ENCODE measurements around the gene SCN5A.

Gene SCN5A

DNA sequence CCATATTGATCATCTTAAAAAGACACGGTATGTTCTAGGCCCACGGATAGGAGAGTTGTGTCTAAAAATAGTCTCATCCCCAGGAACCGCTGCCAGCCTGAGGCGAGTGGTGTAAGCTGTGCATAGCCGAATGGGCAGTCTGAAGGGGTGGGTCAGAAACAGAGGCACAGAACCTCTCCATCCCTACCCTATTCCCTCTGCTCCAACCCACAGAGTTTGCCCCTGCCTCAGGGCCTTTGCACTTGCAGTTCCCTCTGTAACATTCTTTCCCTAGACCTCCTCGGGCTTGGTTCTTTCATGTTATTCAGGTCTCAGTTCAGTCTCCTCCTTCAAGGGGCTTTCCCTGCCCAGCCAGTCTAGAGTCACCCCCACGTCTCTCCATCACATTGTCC is 4.8 kb downstream of the SCN5A start:
- TF ChIP-seq OSR1 (CRISPR knock-in tag; IDR thresholded peaks at IDR 0.05) (no peak), RARB (CRISPR knock-in tag; IDR thresholded peaks at IDR 0.05) (no peak), SNAI2 (CRISPR knock-in tag; IDR thresholded peaks at IDR 0.05) (no peak), TOX (CRISPR knock-in tag; IDR thresholded peaks at IDR 0.05; ENCODE audit: borderline replicate concordance) (no peak)
- no peak for ATAC-seq

DNA sequence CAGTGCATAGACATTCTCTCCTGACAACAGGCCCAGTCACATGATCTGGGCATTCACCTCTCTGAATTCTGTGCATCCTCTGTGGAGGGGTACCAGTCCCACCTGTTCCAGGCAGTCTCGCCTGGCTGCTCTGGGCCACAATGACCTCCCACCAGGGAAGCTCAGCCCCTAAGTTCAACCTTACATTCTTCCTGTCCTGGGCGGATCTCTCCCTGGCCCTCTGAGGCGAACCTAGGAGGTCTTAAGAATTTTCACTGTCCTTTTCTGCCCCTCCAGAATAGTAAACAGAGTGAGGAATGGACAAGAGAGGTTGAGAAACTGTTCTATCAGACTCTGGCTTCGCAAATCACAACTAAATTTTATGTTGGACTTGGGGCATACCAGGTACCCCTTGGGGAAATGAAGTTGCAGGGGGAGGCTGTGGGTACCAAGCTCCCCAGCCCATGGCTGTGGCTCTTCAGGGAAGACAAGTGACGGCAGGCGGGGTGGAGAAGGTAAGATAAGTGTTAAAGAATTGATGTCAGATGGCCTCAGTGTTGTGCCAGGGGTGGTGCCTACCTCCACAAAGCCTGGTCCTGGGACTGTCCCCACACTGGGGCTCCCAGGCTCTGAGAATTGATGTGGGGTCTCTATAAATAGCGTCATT is 5.3 kb downstream of the SCN5A start:
- no peak for ATAC-seq

DNA sequence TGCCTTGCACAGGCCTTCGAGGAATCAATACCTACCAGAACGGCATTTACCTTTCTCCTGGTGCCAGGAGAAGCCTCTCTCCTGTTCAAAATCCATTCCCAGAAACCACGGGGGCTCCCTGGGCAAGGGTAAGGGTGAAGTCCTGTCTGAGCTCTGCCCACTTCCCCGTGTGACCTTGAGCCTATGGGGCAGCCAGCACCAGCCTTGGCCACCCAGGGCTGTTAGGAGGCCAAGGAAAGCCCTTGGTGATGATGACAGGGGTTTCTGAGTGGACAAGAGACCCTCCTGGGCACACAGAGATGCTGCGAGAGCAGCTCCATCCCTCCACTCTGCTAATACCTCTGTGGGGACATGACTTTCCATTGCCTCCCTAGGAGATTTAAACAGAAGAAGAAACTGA is 5.9 kb downstream of the SCN5A start:
- ATAC-seq, result no peak
- TF ChIP-seq ESRRG (CRISPR knock-in tag; IDR thresholded peaks at IDR 0.05) (no peak), RARB (CRISPR knock-in tag; IDR thresholded peaks at IDR 0.05) (no peak), ZFP3 (CRISPR knock-in tag; IDR thresholded peaks at IDR 0.05) (no peak), OSR1 (CRISPR knock-in tag; IDR thresholded peaks at IDR 0.05) (no peak), SNAI2 (CRISPR knock-in tag; IDR thresholded peaks at IDR 0.05) (no peak), ZC3H10 (CRISPR knock-in tag; IDR thresholded peaks at IDR 0.05) (no peak), TCF4 (CRISPR knock-in tag; IDR thresholded peaks at IDR 0.05; ENCODE audit: borderline replicate concordance) (no peak), PPARA (CRISPR knock-in tag; IDR thresholded peaks at IDR 0.05; ENCODE audit: borderline replicate concordance) (no peak), ZNF565 (CRISPR knock-in tag; conservative IDR thresholded peaks at IDR 0.05; ENCODE audit: low read depth) (no peak), BACH2 (CRISPR knock-in tag; IDR thresholded peaks at IDR 0.05; ENCODE audit: borderline replicate concordance) (no peak), ZNF70 (CRISPR knock-in tag; IDR thresholded peaks at IDR 0.05) (no peak), ISL1 (CRISPR knock-in tag; IDR thresholded peaks at IDR 0.05) (no peak), ZNF8 (CRISPR knock-in tag; IDR thresholded peaks at IDR 0.05) (no peak), ZFP30 (CRISPR knock-in tag; IDR thresholded peaks at IDR 0.05) (no peak)
- TF ChIP-seq, protein P1, sequence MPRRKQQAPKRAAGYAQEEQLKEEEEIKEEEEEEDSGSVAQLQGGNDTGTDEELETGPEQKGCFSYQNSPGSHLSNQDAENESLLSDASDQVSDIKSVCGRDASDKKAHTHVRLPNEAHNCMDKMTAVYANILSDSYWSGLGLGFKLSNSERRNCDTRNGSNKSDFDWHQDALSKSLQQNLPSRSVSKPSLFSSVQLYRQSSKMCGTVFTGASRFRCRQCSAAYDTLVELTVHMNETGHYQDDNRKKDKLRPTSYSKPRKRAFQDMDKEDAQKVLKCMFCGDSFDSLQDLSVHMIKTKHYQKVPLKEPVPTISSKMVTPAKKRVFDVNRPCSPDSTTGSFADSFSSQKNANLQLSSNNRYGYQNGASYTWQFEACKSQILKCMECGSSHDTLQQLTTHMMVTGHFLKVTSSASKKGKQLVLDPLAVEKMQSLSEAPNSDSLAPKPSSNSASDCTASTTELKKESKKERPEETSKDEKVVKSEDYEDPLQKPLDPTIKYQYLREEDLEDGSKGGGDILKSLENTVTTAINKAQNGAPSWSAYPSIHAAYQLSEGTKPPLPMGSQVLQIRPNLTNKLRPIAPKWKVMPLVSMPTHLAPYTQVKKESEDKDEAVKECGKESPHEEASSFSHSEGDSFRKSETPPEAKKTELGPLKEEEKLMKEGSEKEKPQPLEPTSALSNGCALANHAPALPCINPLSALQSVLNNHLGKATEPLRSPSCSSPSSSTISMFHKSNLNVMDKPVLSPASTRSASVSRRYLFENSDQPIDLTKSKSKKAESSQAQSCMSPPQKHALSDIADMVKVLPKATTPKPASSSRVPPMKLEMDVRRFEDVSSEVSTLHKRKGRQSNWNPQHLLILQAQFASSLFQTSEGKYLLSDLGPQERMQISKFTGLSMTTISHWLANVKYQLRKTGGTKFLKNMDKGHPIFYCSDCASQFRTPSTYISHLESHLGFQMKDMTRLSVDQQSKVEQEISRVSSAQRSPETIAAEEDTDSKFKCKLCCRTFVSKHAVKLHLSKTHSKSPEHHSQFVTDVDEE (CRISPR knock-in tag; IDR thresholded peaks at IDR 0.05), result no peak
- TF ChIP-seq, protein P2, sequence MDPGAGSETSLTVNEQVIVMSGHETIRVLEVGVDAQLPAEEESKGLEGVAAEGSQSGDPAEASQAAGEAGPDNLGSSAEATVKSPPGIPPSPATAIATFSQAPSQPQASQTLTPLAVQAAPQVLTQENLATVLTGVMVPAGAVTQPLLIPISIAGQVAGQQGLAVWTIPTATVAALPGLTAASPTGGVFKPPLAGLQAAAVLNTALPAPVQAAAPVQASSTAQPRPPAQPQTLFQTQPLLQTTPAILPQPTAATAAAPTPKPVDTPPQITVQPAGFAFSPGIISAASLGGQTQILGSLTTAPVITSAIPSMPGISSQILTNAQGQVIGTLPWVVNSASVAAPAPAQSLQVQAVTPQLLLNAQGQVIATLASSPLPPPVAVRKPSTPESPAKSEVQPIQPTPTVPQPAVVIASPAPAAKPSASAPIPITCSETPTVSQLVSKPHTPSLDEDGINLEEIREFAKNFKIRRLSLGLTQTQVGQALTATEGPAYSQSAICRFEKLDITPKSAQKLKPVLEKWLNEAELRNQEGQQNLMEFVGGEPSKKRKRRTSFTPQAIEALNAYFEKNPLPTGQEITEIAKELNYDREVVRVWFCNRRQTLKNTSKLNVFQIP (CRISPR knock-in tag; IDR thresholded peaks at IDR 0.05; ENCODE audit: borderline replicate concordance, low read depth), result no peak
- TF ChIP-seq, protein P3, sequence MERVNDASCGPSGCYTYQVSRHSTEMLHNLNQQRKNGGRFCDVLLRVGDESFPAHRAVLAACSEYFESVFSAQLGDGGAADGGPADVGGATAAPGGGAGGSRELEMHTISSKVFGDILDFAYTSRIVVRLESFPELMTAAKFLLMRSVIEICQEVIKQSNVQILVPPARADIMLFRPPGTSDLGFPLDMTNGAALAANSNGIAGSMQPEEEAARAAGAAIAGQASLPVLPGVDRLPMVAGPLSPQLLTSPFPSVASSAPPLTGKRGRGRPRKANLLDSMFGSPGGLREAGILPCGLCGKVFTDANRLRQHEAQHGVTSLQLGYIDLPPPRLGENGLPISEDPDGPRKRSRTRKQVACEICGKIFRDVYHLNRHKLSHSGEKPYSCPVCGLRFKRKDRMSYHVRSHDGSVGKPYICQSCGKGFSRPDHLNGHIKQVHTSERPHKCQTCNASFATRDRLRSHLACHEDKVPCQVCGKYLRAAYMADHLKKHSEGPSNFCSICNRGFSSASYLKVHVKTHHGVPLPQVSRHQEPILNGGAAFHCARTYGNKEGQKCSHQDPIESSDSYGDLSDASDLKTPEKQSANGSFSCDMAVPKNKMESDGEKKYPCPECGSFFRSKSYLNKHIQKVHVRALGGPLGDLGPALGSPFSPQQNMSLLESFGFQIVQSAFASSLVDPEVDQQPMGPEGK (CRISPR knock-in tag; IDR thresholded peaks at IDR 0.05; ENCODE audit: borderline replicate concordance), result no peak

More for the DNA sequence above, 5.3 kb downstream of the SCN5A start:
- TF ChIP-seq PPARA (CRISPR knock-in tag; IDR thresholded peaks at IDR 0.05; ENCODE audit: borderline replicate concordance) (no peak), OSR1 (CRISPR knock-in tag; IDR thresholded peaks at IDR 0.05) (no peak), ZC3H10 (CRISPR knock-in tag; IDR thresholded peaks at IDR 0.05) (no peak), SNAI2 (CRISPR knock-in tag; IDR thresholded peaks at IDR 0.05) (no peak), ZNF565 (CRISPR knock-in tag; conservative IDR thresholded peaks at IDR 0.05; ENCODE audit: low read depth) (no peak), ZNF70 (CRISPR knock-in tag; IDR thresholded peaks at IDR 0.05) (no peak)
- TF ChIP-seq, protein P2 (CRISPR knock-in tag; IDR thresholded peaks at IDR 0.05; ENCODE audit: borderline replicate concordance, low read depth), result no peak
- TF ChIP-seq, protein P3 (CRISPR knock-in tag; IDR thresholded peaks at IDR 0.05; ENCODE audit: borderline replicate concordance), result no peak

Measured in SK-N-SH treated with all-trans-retinoic acid at 6 μM for 48 hours (cell line).